ENCODE results near the gene RPL36A. TPM values are rescaled to one million over a fixed set of nuclear protein-coding genes. Genes with fewer than 3 reads are reported as not detected.

The RPL36A gene
- polyA plus RNA-seq, 1 donor, result 1,055 TPM

DNA sequence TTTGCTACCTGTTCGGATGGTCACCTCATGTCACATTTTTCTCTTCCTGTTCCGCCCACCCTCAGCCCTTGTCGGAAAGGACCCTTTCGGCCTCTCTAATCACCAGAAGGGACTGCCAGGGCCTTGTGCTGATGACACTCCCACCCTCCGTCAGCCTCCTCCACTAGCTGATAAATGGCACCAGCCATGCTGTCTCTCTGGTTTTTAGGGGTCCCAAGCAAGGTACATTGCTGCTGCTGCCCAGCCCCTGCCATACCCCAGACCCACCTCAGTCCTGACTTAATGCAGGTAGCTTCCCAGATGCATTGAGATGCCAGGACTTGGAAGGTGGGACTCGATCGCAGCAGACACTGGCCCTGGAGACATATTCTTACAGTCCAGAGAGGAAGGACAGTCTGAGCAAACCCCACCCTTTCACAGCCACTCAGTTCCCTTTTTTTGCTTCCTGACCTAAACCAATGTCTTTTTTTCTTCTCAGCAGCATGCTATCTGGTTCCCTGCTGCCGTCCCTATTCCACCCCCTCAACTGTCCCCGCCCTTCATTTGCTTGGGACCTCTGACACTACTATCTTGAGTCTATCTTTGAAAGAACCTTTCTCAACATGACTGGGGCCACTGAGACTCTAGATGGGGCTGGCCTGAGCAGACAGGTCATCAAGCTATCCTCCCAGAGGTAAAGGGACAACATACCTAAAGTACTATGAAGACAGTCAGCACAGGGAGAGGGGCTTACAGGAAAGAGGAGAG is 4.8 kb upstream of the RPL36A start, which contains the start of gene BTK:
Gene BTK (minus strand): TSS at position 397 of the 747 bp plus-strand sequence. CDS start 10,907 bp downstream, outside the sequence.
- DNase-seq, result no peak

DNA sequence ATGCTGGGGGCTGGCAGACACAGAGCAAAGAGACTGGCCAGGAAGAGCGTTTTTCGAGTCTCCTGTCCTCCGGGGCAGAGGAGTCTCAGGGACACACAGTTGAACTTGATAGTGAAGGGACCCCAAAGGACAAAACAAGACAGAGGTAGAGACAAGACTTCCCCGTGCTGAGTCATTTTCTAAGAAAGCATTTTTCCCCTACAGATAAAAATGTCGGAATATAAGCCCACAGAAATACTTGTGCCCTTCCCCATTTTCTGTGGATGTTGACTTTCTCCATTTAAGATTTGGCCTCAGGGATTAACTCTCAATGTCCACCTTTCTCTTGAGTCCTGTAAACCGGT is 4.3 kb upstream of the RPL36A start:
- no peak for DNase-seq

- DNase-seq, result no peak
These were observed 2.2 kb upstream of the RPL36A start for GRCh38 chrX:101388604-101389003.

DNA sequence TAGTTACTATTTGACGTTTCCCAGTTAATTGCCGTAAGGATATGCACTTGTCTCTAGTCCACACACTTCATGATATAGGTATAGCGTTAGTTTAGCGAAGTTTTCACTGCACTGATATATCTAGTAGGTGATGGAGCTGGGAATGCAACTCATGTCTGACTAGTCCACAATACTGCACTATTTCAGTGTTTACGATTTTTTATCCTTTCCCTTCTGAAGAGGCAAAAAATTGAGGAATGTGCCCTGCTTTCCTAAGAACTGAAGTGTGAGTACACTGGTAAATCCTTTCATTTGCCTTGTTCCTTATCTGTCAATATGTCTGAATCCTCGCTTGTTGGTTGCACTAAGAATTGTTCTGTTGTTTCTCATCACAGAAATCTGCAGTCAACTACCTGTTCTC is 1.0 kb downstream of the RPL36A start:
- no peak for DNase-seq

DNA sequence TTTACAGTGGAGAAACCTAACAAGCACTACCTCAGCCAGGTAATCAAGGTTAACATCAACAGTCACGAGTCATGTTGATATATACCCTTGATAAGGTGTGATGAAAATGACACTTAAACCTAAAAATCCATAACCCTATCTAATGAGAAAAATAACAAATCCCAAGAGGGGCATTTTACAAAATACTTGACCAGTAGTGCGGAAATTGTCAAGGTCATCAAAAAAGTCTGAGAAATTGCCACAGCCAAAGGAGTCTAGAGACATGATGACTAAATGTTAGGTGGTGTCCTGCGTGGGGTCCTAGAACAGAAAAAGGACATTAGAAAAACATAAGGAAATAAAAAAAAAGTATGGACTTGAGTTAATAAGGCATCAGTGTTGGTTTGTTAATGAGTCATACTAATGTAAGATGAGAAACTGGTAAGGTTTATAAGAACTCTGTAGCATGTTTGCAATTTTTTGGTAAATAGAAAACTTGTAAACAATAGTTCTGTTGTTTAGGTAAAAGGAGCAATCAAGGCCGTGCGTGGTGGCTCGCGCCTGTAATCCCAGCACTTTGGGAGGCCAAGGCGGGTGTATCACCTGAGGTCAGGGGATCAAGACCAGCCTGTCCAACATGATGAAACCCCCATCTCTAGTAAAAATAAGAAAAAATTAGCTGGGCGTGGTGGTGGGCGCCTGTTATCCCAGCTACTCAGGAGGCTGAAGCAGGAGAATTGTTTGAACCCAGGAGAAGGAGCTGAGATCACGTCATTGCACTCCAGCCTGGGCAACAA is 2.9 kb downstream of the RPL36A start:
- no peak for DNase-seq

- no peak for DNase-seq
These were observed 3.6 kb downstream of the RPL36A start for GRCh38 chrX:101394372-101394771.

- DNase-seq, result no peak
These were observed 5.0 kb downstream of the RPL36A start for GRCh38 chrX:101395789-101396188.

DNA sequence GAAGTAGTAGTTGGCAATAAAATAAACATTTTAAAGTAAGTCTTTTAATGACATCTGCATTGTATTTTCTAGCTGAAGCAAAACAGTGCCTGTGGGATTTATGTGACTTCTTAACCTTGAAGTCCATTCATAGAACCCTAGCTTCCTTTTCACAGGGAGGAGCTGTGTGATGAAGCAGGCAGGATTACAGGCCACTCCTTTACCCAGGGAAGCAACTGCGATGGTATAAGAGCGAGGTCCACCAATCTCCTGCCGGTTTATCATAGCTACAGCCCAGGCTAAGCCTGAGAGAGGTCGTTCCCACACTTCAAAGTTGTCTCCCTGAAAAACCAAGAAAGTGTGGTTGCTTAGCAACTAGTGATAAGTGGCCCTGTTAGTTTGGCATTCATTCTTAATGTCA is 7.0 kb downstream of the RPL36A start:
- no peak for DNase-seq

- no peak for DNase-seq
These were observed 7.9 kb downstream of the RPL36A start for GRCh38 chrX:101398694-101399093.

- DNase-seq, result no peak
These were observed 9.0 kb downstream of the RPL36A start for GRCh38 chrX:101399825-101400224.

DNA sequence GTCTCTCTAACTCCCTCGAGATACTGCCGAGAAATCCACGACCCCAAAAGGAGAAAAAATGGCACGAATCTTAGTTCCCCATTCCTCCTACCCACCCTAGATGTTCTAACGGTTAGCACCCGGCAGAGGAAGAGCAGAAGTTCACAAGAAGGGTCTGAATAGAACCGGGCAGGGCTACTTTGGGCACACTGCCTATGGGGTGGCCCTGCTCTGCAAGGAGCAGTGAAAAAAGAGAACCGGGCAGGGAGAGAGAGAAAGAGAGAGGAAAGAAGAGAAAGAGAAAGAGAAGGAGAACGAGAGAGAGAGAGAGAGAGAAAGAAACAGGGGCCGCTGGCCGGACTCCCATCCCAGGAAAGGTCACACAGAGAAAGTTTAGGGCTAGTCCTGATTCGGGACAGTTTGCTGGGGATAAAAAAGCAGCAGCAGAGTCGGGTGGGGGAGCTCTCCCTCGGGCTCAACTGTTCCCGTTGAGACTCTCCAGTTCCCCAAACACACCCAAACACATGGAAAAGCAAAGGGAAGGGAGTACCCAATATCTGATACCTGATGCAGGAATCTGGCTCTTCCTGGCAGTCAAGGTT is 16.4 kb downstream of the RPL36A start:
- no peak for DNase-seq

DNA sequence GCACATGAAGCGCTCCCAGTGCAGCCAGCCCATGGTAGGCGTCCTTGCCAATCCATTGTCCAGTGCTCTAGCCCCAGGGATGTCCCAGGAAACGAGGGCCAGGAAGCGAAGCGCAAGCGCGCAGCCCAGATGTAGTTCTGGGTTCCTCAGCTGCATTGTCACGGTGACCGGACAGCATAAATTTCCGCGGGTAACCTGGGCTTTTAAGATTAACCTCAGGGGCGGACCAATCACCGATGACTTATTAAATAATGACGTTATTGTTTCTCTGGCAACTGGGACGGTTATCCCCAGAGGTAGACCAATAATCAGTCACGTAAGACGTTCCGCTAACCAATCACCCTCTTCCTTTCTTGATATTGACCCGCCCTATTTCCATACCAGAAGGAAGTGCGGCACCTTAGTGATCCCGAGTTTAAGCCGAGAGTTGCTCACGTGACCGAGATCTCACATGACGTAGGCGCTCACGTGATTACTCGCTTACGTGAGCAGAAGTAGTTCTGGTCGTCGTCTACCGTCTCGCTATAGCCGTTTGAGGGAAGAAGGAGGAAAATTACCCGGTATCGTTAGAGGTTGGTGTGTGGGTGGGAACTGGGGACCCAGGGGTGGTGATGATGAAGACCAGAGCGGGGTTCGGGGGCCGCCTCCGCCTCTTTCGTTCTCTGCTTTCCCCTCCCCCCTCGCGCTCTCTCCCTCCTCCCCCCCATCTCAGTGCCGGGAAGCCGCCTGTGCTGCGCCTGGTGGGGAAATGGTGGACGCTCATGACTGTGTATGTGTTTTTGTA is 17.1 kb downstream of the RPL36A start, which contains the start of the genes GLA and HNRNPH2:
Gene GLA (minus strand): TSS at position 178 of the 784 bp plus-strand sequence. CDS start 22 bp downstream, at position 156.
Gene HNRNPH2 (plus strand): TSS at position 475 of the 784 bp plus-strand sequence. CDS start 3,767 bp downstream, outside the sequence.
- DNase-seq, result peak; percentile 95

- no peak for DNase-seq
These were observed 17.7 kb downstream of the RPL36A start for GRCh38 chrX:101408532-101408841.

DNA sequence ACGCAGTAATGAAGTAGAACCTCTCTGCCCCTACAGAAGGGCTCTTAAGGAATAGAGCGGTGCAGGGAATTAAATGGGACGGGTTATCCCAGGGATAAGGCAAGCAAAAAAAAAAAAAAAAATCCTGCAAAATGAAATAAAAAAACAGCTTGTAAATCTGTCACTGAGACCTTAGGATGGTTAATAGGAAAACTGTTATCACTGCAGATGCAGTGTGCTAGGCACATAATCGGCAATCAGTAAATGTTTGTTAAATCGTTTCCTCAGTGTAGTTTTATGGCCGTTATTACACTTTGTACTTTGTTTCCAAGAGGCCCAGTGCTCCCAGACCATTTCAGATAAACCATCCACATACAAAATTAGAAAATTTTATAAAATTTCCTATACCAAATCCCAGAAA is 18.2 kb downstream of the RPL36A start:
- DNase-seq, result no peak

- DNase-seq, result no peak
These were observed 19.6 kb downstream of the RPL36A start for GRCh38 chrX:101410461-101410860.

GRCh38 chrX:101411984-101412383 is 21.2 kb downstream of the RPL36A start:
- no peak for DNase-seq

DNA sequence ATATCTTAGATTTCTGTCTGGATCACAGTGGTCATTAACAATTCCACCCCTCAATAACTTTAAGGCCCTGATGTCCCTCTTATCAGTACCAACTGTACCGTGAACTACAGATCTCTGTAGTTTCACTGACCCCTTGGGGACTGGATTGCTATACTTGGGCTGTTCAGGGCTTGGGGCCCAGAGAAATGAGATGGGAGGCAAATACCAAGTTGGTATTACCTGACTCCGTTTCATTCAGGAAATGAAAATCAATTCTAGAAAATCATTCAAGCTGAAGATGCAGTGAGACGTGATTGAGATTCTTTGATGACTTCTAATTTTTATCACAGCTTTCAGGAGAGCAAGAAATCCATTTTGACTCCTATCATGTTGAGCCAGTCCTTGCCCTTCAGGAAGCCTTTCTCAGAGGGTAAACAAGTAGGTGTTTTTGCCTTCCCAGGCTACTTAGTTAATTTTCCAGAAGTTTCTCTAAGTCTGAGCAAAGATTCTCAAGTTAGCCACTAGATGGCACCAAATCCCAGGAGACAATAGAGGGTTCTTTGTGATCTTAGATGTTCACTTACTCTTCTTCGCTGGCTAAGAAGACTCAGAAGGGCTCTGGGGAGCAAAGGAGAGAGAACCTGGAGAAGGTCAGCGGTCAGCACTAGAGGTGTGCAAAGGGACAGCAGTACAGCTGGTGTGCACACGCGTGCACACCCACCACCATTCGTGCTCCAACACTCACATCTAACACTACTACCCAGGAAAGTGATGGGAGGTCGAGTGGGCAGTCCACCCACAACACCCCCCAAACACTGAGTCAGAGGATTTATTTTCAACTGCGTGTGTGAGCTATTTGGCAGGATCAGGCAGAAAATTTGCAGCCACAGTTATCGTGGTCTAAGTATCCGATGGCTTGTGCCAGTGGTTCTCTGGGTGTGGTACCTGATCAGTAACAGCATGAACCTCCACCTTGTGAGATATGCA is 24.7 kb downstream of the RPL36A start:
- peak; percentile 75 for DNase-seq

DNA sequence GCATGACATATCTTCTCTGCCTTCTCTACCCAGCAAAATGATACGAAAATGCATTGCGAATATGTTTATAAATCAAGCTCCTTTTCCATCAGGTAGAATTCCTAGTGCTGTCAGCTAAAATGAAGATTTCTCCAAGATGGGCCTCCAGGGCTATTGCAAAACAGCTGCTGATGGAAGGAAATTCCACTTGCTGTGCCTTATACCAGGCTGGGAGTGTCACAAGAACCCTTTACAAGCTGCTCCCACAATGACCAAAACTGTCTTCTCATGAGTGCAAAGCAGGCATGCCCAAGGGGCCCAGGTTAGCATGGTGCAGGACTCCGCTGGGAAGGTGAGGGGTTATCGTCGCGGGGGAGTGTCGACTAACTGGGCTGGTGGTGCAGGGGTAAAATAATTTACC is 25.9 kb downstream of the RPL36A start:
- no peak for DNase-seq

DNA sequence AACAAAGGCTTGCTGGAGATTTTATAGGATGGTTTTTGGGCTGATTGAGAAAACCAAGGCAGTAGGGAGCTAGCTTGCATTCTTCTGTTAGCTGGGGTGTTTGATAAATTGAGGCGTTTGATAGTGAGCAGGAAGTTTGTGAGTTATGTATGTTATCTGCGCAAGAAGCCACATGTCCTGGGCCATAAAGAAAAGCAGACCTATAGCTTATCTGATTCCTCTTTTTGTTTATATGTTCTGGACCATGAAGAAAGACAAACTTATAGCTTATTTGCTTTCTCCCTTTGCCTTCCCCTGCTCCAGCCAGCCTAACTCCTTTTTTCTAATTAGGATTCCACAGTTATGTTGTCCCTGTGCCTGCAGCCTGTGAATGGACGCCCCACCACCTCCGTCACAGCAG is 26.4 kb downstream of the RPL36A start:
- DNase-seq, result no peak

DNA sequence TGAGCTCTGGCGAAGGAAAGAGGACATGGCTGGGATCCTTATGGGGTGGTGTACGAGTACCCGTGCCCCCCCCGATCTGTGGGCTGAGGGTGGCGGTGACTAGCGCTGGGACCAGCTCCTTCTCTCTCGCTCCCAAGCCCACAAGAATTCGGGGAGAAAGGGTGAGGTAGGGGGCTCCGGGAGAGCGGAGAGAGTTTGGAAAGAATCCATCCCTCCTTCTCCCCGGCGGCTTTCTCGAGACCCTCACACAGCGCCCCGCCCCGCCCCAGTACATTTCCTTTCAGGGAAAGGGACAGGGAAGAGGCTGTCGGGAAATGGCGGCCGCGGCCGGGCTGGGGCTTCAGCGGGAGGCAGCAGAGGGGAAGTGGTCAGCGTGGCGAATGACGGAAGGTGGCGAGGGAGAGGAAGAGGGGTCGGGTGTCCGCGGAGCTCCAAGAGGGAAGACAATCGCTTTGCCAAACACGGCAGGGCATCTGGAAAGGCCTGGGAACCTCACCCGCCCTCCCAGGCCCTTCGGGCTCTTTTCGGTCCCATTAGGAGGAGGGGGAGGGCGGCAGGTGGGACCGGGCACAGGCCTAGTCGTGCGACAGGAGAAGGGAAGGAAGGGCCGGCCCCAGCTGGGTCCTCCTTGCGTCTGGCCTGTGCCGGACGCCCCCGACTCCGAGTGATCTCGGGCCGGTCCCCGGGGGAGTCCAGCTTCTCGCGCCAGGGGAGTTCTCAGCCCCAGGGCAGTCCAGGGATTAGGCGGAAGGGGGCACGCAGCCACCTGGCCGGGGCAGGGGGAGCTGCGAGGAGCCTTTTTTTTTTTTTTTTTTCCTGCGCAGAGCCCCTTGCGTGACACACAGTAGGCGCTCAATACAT is 27.4 kb downstream of the RPL36A start:
- DNase-seq, result peak; percentile 52

Measured in left kidney (tissue), 2 donors.